Stimulated activated CD8-positive, alpha-beta memory T cell treated with anti-CD3 and anti-CD28 coated beads, Interleukin-15, amount 100 ng/mL, for 24 hours (primary cell): ENCODE results near the gene MOBP.

ENCODE experiments used
- DNase-seq: peaks from one replicate; pipeline ENCODE4 v3.0.0-alpha.2; 2020; ENCODE audit warnings: low read depth

MOBP gene

GRCh38 chr3:39499651-39500273 lies 32.3 kb downstream of the MOBP start:
- no peak for DNase-seq

DNA sequence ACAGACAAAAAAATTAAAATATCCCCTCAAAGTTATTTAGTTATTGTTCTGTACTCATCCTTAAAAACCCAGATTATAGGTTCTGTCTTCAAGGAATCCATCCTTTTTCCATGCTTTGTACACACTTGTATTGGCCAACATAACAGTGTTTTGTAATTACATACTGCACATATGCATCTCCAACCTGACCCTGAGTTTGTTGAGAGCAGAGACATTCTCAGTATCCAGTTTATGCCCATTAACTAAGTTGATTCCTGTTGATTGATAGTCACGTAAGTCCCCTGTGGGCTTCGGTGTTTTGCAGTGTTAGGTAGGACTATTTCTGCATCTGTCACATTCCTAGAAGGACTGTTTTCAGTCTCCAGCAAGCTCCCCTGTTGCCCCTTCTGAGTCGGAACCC lies 33.6 kb downstream of the MOBP start:
- DNase-seq = no peak

GRCh38 chr3:39501968-39502837 lies 34.7 kb downstream of the MOBP start:
- DNase-seq = no peak

DNA sequence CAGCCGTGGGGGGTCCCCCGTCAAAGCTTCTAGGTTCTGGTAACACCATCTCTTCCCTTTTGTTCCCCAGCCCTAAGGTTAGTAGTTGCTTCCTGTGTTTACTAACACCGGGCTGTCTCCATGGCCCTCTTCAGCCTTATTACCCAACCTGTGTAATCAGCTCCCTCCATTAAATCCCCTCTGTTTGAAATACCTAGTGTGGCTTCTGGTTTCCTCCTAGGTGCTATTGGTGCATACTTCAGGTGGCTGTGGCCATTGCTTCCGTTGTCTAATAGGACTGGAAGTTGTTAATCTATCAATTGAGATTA lies 35.3 kb downstream of the MOBP start:
- no peak for DNase-seq

GRCh38 chr3:39505866-39506742 lies 38.6 kb downstream of the MOBP start:
- no peak for DNase-seq

DNA sequence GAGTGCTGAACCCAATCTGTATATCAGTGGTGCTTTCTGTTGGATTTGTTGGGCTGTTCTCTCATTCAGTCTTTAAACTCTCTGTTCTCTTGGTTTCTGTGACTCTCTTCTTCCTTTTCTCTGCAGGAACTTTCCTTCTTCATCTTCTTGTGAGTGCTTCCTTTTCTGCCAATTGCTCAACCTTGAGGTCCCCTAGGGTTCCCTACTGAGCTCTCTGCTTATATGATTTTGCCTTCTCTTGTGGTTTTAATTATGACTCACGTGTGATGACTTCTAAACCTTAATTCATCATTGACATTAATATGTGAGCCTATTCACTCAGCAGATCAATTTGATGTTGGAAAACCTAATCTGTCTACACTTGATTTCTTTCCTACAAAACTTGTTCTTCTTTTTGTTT lies 39.4 kb downstream of the MOBP start:
- no peak for DNase-seq

- DNase-seq = no peak
Observed at GRCh38 chr3:39513791-39514369, 46.4 kb downstream of the MOBP start.

- DNase-seq = no peak
Observed at GRCh38 chr3:39515681-39516441, 48.4 kb downstream of the MOBP start.

DNA sequence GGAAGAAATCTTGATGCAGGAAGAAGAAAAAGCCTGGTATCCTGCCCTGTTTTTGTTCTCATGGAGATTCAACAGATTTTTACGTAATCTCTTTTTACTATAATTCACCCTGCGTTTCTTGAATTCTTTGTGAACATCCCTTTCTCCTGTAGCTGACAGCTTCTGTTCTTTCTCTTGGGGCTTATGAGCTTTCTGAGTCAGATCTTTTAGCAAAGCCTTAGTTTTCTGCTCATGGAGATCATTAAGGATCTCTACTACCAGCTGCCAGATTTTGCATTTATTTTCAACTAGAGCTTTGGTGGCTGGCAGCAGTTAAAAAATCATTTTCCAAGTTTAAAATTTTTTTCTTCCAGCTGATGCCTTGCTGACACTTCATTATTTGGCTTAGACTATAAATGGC lies 51.6 kb downstream of the MOBP start:
- no peak for DNase-seq

DNA sequence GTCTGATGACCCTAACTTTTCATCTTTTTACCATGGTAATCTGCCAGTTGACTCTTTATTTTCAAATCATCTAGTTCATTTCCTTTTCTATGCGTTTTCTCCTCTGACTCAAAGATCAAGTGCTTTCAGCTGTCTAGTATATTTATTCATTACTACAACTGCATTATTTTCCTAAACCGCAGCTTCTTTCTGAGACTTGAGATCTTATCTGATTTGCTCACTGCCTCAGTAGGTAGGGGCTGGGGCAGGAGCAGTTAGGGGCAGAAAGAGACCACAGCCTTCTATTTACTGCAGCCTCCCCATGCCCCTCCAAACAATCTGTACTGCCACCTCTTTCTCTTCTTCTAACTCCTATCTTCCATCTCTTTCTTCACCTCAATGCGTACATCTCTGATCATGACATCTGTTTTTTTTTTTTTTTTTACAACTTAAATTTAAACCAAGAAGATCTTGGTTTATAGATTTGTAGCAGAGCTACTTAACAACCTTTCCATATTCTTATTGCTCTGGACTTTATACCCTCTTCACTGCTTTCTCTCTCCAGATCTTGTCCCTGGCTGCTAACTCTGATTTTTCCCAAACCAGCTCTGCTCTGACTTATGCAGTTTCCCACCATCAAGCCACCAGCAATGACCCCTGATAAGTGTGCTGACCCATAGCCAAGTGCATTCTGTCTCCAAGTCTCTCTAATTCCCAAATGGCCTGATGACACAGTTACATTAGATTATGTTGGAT lies 52.2 kb downstream of the MOBP start:
- DNase-seq = no peak

DNA sequence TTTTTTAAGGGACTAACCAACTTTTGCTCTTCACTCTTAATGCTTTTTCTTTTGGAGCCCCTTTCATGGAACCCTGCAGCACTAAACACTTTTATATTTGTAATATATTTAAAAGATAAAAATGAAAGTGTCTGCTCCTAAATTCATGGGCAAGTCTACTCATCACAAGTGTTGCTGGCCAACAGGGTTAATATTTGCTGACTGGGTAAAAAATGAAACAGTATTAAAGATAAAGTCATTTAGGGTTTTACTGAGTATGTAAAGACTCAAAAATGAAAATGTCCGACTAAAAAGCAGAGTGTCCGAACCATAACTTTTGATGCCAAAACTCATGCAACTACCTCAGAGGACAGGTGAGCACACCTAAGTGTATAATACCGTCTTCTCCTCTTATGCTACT lies 54.0 kb downstream of the MOBP start:
- DNase-seq = no peak

DNA sequence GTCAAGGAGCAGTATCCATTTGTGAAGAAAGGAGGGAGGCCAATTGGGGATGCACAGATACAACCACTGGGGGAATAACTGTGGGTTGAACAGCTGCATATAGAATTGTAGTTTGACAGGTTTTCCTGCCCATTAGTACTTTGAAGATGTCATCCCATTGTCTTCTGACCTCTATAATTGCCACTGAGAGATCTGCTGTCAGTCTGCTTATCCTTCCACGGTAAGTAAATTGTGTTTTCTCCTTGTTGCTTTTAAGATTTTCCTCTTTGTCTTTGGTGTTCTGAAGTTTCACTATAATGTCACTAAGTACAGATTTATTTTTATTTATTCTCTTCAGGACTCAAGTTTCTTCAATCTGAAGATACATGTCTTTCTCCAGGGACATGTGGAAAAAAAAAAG lies 56.6 kb downstream of the MOBP start:
- no peak for DNase-seq

GRCh38 chr3:39528844-39529243 lies 61.4 kb downstream of the MOBP start:
- no peak for DNase-seq

DNA sequence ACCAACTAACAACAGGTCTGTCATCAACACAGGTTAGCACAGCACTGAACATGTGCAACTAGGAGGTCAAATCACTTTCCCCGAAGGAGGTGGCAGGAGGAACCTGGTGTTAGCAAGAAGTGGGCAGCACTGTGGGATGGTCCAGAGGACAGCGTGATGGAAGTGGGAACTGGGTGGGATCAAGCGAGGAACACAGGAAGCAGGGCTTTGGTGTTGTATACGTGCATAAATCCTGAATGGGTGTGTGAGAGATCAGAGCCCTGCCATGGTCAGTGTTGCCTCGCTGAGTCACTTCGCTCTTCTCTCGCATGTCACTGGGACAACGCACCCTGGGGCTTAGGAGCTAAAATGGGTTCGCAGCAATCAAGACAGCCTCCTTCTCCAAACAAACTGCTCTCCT lies 62.1 kb downstream of the MOBP start:
- DNase-seq = no peak

GRCh38 chr3:39531066-39531465 lies 63.6 kb downstream of the MOBP start:
- no peak for DNase-seq

DNA sequence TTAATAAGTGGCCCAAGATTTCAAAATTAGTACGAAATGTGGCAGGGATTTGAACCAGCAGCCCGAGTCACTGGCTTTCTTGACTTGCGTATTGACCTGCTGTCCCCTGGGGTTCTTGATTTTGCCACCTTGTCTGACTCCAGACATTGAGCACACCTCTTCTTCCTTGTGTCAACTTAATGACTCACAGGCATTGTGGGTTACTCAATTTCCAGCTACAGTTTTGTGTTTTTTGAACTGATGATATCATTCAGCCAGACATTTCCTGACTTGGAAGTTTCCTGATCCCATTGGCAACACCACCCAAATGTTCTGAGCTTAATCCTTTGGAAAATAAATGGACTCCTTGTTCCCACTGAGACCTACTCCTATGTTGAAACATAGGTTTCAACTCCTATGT lies 64.2 kb downstream of the MOBP start:
- no peak for DNase-seq

GRCh38 chr3:39532777-39533176 lies 65.3 kb downstream of the MOBP start:
- DNase-seq = no peak

GRCh38 chr3:39533226-39533625 lies 65.7 kb downstream of the MOBP start:
- no peak for DNase-seq

- DNase-seq = no peak
Observed at GRCh38 chr3:39540162-39540921, 72.9 kb downstream of the MOBP start.

DNA sequence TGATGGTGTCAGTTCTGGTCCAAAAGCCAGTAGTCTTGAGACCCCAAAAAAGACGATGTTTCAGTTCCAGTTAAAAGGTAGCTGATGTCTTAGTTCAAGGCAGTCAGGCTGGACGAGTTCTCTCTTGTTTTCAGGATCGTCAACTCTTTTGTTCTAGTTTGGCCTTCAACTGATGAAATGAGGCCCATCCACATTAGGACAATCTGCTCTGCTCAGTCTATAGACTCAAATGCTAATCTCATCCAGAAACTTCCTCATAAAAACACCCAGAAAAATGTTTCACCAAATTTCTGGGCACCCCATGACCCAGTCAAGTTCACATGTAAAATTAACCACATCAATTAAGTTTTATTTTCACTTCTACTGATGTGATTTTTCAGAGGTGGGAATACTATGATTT lies 74.0 kb downstream of the MOBP start:
- DNase-seq = no peak
